Activated naive CD8-positive, alpha-beta T cell treated with anti-CD3 and anti-CD28 coated beads, Interleukin-2, amount 50 U/mL, for 24 hours (primary cell): ENCODE results near the gene TBL1XR1.
"Not testable (repeated sequence)": the region's sequence is repeated elsewhere in the genome, so short reads cannot be mapped to it uniquely, and the experiment has no call there.

Source experiments
- ATAC-seq: fragments of 150-1000 bp; cut with Tn5 transposase; one replicate; pipeline ENCODE4 v1.10.0; 2021
- DNase-seq: peaks from one replicate; pipeline ENCODE4 v3.0.0; 2021
- H3K27ac Mint-ChIP-seq: one replicate; pipeline ENCODE4 v1.8.0; 2021; ENCODE audit warnings: mild to moderate bottlenecking, mixed read lengths
- H3K27me3 Mint-ChIP-seq: one replicate; pipeline ENCODE4 v1.8.0; 2021; ENCODE audit warnings: mixed read lengths
- H3K36me3 Mint-ChIP-seq: one replicate; pipeline ENCODE4 v1.8.0; 2021; ENCODE audit warnings: low read depth, mixed read lengths
- H3K4me1 Mint-ChIP-seq: one replicate; pipeline ENCODE4 v1.8.0; 2021; ENCODE audit warnings: mixed read lengths
- H3K4me3 Mint-ChIP-seq: one replicate; pipeline ENCODE4 v1.8.0; 2021; ENCODE audit warnings: mild to moderate bottlenecking, moderate library complexity, mixed read lengths
- H3K9me3 Mint-ChIP-seq: one replicate; pipeline ENCODE4 v1.8.0; 2021; ENCODE audit warnings: mixed read lengths

Gene TBL1XR1

GRCh38 chr3:177182352-177182751, 14.9 kb downstream of the TBL1XR1 start:
- H3K4me1 Mint-ChIP-seq, result peaks cover 77% of the 10 kb centered on the region
- no peak overlapping the region for H3K4me3 Mint-ChIP-seq

GRCh38 chr3:177181418-177181817, 15.9 kb downstream of the TBL1XR1 start:
- Mint-ChIP-seq H3K27me3 (no peaks in the 10 kb centered on the region), H3K4me1 (peaks cover 75% of the 10 kb centered on the region), H3K36me3 (peaks cover 34% of the 10 kb centered on the region), H3K9me3 (peaks cover 6% of the 10 kb centered on the region), H3K4me3 (no peak overlapping the region), H3K27ac (peak overlapping the region; percentile 67)
- ATAC-seq (no peak), DNase-seq (no peak)

More at GRCh38 chr3:177182352-177182751, 14.9 kb downstream of the TBL1XR1 start:
- ATAC-seq (no peak), DNase-seq (no peak)
- peaks cover 28% of the 10 kb centered on the region for H3K36me3 Mint-ChIP-seq
- peaks cover 6% of the 10 kb centered on the region for H3K9me3 Mint-ChIP-seq
- no peaks in the 10 kb centered on the region for H3K27me3 Mint-ChIP-seq
- H3K27ac Mint-ChIP-seq, result no peak overlapping the region

GRCh38 chr3:177180506-177180905, 16.8 kb downstream of the TBL1XR1 start:
- DNase-seq (no peak), ATAC-seq (no peak)
- Mint-ChIP-seq H3K4me3 (no peak overlapping the region), H3K9me3 (peaks cover 6% of the 10 kb centered on the region), H3K27me3 (no peaks in the 10 kb centered on the region), H3K4me1 (peaks cover 69% of the 10 kb centered on the region), H3K27ac (no peak overlapping the region), H3K36me3 (peaks cover 34% of the 10 kb centered on the region)

GRCh38 chr3:177179281-177180067, 17.8 kb downstream of the TBL1XR1 start:
- DNase-seq, result no peak
- Mint-ChIP-seq H3K36me3 (peaks cover 30% of the 10 kb centered on the region), H3K4me1 (peaks cover 63% of the 10 kb centered on the region), H3K9me3 (peaks cover 6% of the 10 kb centered on the region), H3K27ac (peak overlapping the region; percentile 28), H3K4me3 (no peak overlapping the region), H3K27me3 (no peaks in the 10 kb centered on the region)
- ATAC-seq, result no peak

DNA sequence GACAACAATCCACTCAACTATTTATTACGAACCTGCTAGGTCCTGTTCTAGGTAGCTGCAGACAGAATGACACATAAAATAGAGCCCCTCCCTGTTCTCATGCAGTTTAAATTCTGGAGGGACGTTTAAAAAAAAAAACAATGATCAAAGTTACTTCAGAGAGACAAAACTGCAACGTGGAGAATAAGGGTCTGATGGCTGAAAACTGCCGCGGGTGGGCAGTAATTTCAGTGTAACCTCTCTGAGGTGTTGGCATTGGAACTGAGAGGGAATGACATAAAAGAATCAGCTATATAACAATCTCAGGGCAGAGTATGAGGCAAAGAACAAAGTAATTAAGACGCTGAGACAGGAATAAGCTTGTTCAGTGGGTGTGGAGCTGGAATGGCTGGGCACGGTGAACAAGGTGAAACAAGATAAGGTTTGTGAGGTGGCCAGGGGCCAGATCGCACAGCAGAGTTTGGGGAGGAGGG, 19.5 kb downstream of the TBL1XR1 start:
- Mint-ChIP-seq H3K27ac (peak overlapping the region; percentile 43), H3K27me3 (no peaks in the 10 kb centered on the region), H3K36me3 (peaks cover 35% of the 10 kb centered on the region), H3K4me3 (no peak overlapping the region), H3K9me3 (peaks cover 6% of the 10 kb centered on the region), H3K4me1 (peaks cover 64% of the 10 kb centered on the region)
- no peak for ATAC-seq
- DNase-seq, result no peak

DNA sequence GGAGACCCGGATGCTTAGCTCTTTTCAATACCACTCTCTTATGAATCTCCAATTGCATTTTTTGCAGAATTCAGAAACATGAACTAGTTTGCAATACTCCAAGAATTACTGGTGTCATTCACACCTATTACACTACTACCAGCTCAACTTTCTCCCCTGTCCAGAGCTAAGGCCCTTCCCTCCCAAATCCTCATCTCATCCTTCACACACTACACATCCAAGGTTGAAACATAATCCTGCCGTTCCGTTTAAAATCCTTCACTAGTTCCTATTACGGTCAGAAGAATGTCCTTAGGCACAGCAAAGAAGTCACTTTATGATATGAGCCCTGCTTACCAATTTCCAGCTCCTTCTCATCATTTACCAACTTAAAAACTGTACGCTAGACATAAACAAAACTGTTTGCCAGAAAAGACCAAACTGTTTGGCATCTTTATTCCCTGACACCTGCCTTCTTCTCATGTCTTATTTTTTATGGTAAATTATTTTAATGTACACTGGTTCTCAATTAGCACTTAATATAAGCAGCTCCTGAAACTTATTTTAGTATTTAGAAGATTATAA, 22.6 kb downstream of the TBL1XR1 start:
- Mint-ChIP-seq H3K9me3 (peaks cover 6% of the 10 kb centered on the region), H3K4me1 (peaks cover 60% of the 10 kb centered on the region), H3K27me3 (no peaks in the 10 kb centered on the region), H3K36me3 (peaks cover 46% of the 10 kb centered on the region), H3K4me3 (no peak overlapping the region), H3K27ac (peak overlapping the region; percentile 8)
- ATAC-seq (no peak), DNase-seq (no peak)

- no peak overlapping the region for H3K27ac Mint-ChIP-seq
- DNase-seq (no peak), ATAC-seq (no peak)
- no peak overlapping the region for H3K4me3 Mint-ChIP-seq
- H3K36me3 Mint-ChIP-seq, result peaks cover 52% of the 10 kb centered on the region
- H3K9me3 Mint-ChIP-seq, result peaks cover 5% of the 10 kb centered on the region
- no peaks in the 10 kb centered on the region for H3K27me3 Mint-ChIP-seq
- peaks cover 66% of the 10 kb centered on the region for H3K4me1 Mint-ChIP-seq
Measured at GRCh38 chr3:177169936-177170722, 27.2 kb downstream of the TBL1XR1 start.

- H3K4me3 Mint-ChIP-seq, result no peak overlapping the region
- no peak overlapping the region for H3K27ac Mint-ChIP-seq
- H3K36me3 Mint-ChIP-seq, result peaks cover 64% of the 10 kb centered on the region
- no peak for ATAC-seq
- DNase-seq, result no peak
- H3K9me3 Mint-ChIP-seq, result peaks cover 10% of the 10 kb centered on the region
- H3K4me1 Mint-ChIP-seq, result peaks cover 67% of the 10 kb centered on the region
- H3K27me3 Mint-ChIP-seq, result no peaks in the 10 kb centered on the region
Measured at GRCh38 chr3:177168431-177168830, 28.9 kb downstream of the TBL1XR1 start.

- H3K27me3 Mint-ChIP-seq, result no peaks in the 10 kb centered on the region
- DNase-seq (no peak), ATAC-seq (no peak)
- H3K4me1 Mint-ChIP-seq, result peaks cover 65% of the 10 kb centered on the region
- peaks cover 10% of the 10 kb centered on the region for H3K9me3 Mint-ChIP-seq
- no peak overlapping the region for H3K27ac Mint-ChIP-seq
- no peak overlapping the region for H3K4me3 Mint-ChIP-seq
- peaks cover 62% of the 10 kb centered on the region for H3K36me3 Mint-ChIP-seq
Measured at GRCh38 chr3:177162742-177163141, 34.5 kb downstream of the TBL1XR1 start.

GRCh38 chr3:177161603-177162002, 35.7 kb downstream of the TBL1XR1 start:
- Mint-ChIP-seq H3K27ac (peak overlapping the region; percentile 25), H3K4me1 (peaks cover 64% of the 10 kb centered on the region), H3K36me3 (peaks cover 58% of the 10 kb centered on the region)
- H3K9me3 Mint-ChIP-seq, H3K4me3 Mint-ChIP-seq, H3K27me3 Mint-ChIP-seq, DNase-seq: not testable (repeated sequence)
- ATAC-seq, result peak; percentile 58

- H3K27ac Mint-ChIP-seq, result no peak overlapping the region
- DNase-seq (no peak), ATAC-seq (no peak)
- no peaks in the 10 kb centered on the region for H3K9me3 Mint-ChIP-seq
- peaks cover 56% of the 10 kb centered on the region for H3K4me1 Mint-ChIP-seq
- H3K4me3 Mint-ChIP-seq, result no peak overlapping the region
- H3K27me3 Mint-ChIP-seq, result no peaks in the 10 kb centered on the region
- H3K36me3 Mint-ChIP-seq, result peaks cover 42% of the 10 kb centered on the region
Measured at GRCh38 chr3:177158461-177158860, 38.8 kb downstream of the TBL1XR1 start.

DNA sequence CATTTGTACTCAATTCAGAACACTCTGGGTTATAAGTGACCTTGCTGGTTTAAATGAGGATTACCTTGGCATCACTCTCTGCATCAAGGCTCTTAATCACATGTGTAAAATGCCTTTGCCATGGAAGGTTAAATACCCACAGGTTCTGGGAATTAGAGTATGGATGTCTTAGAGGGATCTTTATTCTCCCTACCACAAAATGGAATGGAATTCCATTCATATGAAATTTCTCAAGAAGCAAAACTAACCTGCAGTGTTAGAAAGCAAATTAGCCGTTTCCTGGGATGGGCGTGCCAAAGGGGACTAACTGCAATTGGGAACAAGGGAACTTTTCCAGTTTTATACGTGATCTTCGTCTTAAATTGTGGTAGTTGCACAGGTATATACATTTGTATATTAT, 39.8 kb downstream of the TBL1XR1 start:
- Mint-ChIP-seq H3K27ac (no peak overlapping the region), H3K4me1 (peaks cover 60% of the 10 kb centered on the region), H3K4me3 (no peak overlapping the region), H3K27me3 (no peaks in the 10 kb centered on the region), H3K9me3 (no peaks in the 10 kb centered on the region), H3K36me3 (peaks cover 38% of the 10 kb centered on the region)
- no peak for ATAC-seq
- no peak for DNase-seq

DNA sequence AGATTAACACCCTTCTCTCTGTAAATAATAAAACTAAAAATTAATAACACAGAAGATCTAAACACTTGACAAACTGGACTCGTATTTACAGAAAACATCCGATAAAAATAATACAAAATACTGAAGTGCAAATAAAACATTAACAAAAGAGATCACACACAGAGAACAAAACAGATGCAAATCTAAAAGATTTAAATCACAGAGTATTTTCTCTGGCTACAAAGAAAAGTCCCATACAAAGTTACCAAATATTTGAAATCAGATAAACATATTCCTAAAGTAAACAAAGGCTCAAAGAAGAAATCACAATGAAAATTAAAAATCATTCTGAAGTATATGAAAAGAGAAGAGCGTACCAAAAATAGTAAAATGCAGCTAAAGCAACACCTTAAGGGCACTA, 42.5 kb downstream of the TBL1XR1 start:
- Mint-ChIP-seq H3K27me3 (no peaks in the 10 kb centered on the region), H3K9me3 (no peaks in the 10 kb centered on the region), H3K36me3 (peaks cover 18% of the 10 kb centered on the region), H3K27ac (no peak overlapping the region), H3K4me1 (peaks cover 65% of the 10 kb centered on the region), H3K4me3 (no peak overlapping the region)
- no peak for DNase-seq
- ATAC-seq, result no peak

DNA sequence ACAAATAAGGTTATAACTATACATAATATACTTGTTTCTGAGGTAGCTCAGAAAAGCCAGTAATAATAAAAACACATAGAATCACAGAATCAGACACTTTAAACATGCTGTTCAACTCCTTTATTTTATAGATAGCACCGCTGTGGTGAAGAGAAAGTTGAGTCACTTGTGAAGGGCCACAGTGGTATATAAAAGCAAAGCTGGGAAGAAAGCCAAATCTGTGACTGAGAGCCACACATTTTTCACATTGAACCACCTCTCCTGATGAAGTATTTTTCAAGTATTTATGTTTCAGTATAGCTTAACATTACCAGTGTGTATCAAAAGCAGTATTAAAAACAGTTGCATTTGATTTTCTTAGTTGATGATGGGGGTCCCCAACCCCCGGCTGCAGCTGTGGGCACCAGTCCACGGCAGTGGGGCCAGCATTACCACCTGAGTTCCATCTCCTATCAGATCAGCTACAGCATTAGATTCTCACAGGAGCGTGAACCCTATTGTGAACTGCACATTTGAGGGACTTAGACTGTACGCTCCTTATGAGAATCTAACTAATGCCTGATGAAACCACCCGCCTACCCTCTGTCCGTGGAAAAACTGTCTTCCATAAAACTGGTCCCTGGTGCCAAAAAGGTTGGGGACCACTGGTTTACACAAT, 46.2 kb downstream of the TBL1XR1 start:
- peak overlapping the region; percentile 1 for H3K4me3 Mint-ChIP-seq
- no peak for DNase-seq
- H3K27ac Mint-ChIP-seq, result peak overlapping the region; percentile 49
- no peaks in the 10 kb centered on the region for H3K27me3 Mint-ChIP-seq
- ATAC-seq, result peak; percentile 93
- peaks cover 12% of the 10 kb centered on the region for H3K36me3 Mint-ChIP-seq
- peaks cover 68% of the 10 kb centered on the region for H3K4me1 Mint-ChIP-seq
- H3K9me3 Mint-ChIP-seq, result no peaks in the 10 kb centered on the region
